ENCODE measurements around the gene TFF3.

DNA sequence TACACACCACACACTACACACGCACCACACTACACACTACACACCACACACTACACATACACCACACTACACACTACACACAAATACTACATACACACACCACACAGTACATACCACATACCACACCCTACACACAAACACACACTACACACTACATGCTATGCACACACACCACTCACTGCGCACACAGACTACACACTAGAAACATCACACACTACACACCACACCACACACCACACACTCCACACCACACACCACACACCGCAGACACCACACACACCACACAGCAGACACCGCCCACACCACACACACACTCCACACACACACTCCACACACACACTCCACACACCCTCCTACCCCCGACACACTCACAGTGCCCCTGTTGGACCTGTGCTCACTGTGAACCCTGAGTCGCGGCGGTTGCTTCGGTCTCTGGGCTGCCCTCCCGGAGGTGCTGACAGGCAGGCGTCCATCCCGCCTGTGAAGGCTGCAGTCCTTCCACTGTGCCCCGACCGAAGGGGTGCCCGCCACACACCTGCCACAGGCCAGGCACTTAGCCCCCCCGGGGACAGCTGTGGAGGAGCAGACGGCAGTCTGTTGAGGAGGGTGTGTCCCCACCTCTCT, 21.4 kb downstream of the TFF3 start:
- no peak for TF ChIP-seq CHD1 (IDR thresholded peaks at IDR 0.05; ENCODE audit: low read depth, low read length)
- TF ChIP-seq, protein P1, sequence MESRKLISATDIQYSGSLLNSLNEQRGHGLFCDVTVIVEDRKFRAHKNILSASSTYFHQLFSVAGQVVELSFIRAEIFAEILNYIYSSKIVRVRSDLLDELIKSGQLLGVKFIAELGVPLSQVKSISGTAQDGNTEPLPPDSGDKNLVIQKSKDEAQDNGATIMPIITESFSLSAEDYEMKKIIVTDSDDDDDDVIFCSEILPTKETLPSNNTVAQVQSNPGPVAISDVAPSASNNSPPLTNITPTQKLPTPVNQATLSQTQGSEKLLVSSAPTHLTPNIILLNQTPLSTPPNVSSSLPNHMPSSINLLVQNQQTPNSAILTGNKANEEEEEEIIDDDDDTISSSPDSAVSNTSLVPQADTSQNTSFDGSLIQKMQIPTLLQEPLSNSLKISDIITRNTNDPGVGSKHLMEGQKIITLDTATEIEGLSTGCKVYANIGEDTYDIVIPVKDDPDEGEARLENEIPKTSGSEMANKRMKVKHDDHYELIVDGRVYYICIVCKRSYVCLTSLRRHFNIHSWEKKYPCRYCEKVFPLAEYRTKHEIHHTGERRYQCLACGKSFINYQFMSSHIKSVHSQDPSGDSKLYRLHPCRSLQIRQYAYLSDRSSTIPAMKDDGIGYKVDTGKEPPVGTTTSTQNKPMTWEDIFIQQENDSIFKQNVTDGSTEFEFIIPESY (IDR thresholded peaks at IDR 0.05) = no peak
- TF ChIP-seq TAF1 (IDR thresholded peaks at IDR 0.05; ENCODE audit: borderline replicate concordance, low read depth, low read length) = no peak
- peak; percentile 69 for TF ChIP-seq HDGF (IDR thresholded peaks at IDR 0.05)
- TF ChIP-seq, protein P2, sequence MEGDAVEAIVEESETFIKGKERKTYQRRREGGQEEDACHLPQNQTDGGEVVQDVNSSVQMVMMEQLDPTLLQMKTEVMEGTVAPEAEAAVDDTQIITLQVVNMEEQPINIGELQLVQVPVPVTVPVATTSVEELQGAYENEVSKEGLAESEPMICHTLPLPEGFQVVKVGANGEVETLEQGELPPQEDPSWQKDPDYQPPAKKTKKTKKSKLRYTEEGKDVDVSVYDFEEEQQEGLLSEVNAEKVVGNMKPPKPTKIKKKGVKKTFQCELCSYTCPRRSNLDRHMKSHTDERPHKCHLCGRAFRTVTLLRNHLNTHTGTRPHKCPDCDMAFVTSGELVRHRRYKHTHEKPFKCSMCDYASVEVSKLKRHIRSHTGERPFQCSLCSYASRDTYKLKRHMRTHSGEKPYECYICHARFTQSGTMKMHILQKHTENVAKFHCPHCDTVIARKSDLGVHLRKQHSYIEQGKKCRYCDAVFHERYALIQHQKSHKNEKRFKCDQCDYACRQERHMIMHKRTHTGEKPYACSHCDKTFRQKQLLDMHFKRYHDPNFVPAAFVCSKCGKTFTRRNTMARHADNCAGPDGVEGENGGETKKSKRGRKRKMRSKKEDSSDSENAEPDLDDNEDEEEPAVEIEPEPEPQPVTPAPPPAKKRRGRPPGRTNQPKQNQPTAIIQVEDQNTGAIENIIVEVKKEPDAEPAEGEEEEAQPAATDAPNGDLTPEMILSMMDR (IDR thresholded peaks at IDR 0.05 in 2 of 3, conservative IDR thresholded peaks at IDR 0.05 in 1 of 3; ENCODE audit: control insufficient read depth in 2 of 3, extremely low read depth in 1 of 3, insufficient read depth in 1 of 3, low read depth in 3 of 3, low read length in 3 of 3) = no peak
- no peak for TF ChIP-seq POLR2AphosphoS5 (IDR thresholded peaks at IDR 0.05; ENCODE audit: low read length)
- TF ChIP-seq YY1 (IDR thresholded peaks at IDR 0.05; ENCODE audit: low read depth, low read length) = no peak
- TF ChIP-seq EZH2 (IDR thresholded peaks at IDR 0.05; ENCODE audit: borderline replicate concordance, control insufficient read depth, low read depth, low read length) = no peak

All from GM12878 (cell line).